Gastrocnemius medialis (tissue), 4 donors: ENCODE data around the gene RAVER2.

Experiments used
- CTCF ChIP-seq, 5 experiments: fragments of 450-650 bp in 3 of 5; fragments of 200-600 bp in 2 of 5; sonication (generic) in 2 of 5; IDR thresholded peaks in 4 of 5; conservative IDR thresholded peaks in 1 of 5; 1 replicate in 4 of 5; 2 replicates in 1 of 5; pipeline ENCODE4 v1.5.1; 2016 to 2019; ENCODE audit warnings: antibody characterized with exemption in 5 of 5, mild to moderate bottlenecking in 3 of 5, moderate library complexity in 3 of 5
- POLR2A ChIP-seq, 2 donors: fragments of 450-650 bp; IDR thresholded peaks; one replicate each; pipeline ENCODE4 v1.6.1; 2017; ENCODE audit warnings: antibody characterized with exemption in 2 of 2, mild to moderate bottlenecking in 2 of 2, moderate library complexity in 2 of 2

GRCh38 chr1:64715186-64715585, 29.7 kb upstream of the RAVER2 start:
- no peak for TF ChIP-seq POLR2A (IDR thresholded peaks at IDR 0.05)
- no peak for TF ChIP-seq CTCF (IDR thresholded peaks at IDR 0.05 in 4 of 5, conservative IDR thresholded peaks at IDR 0.05 in 1 of 5)
